ENCODE results near the gene TVP23C.

TVP23C gene

DNA sequence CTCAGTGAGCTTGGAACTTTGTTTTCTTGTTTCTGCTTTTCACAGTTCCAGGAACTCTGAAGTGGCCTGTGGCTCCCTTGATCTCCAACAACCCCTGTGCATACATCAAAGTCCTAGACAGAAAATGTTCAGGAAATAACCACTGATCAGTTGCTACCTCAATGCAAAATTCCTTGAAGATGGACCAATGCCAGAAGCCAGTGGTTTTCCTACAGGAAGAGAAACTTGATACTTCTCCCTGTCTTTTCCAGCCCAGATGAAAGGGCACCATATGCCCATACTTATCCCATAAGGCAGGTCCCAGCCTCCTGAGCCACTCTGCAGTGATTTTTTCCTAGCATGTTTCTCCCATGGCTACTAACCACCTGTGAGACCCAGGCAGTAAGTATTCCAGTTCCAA is 83.6 kb downstream of the TVP23C start:
- Histone ChIP-seq H3K4me3 (ENCODE audit: low read length, poor library complexity, severe bottlenecking) (no peak overlapping the region), H3K79me2 (ENCODE audit: insufficient read depth, low read length) (no peaks in the 10 kb centered on the region), H4K20me1 (ENCODE audit: insufficient read depth, low read length, poor library complexity, severe bottlenecking) (no peaks in the 10 kb centered on the region), H3K9me2 (replicated peaks; ENCODE audit: low read depth, low read length) (no peaks in the 10 kb centered on the region), H3K4me2 (ENCODE audit: low read depth, low read length, poor library complexity, severe bottlenecking) (no peak overlapping the region), H3K36me3 (ENCODE audit: insufficient read depth, low read length) (no peaks in the 10 kb centered on the region), H3K9ac (ENCODE audit: low read depth, low read length, poor library complexity, severe bottlenecking) (no peak overlapping the region), H3K27me3 (ENCODE audit: insufficient read depth, low read length, poor library complexity, severe bottlenecking) (no peaks in the 10 kb centered on the region), H2AFZ (ENCODE audit: low read length) (no peak overlapping the region), H3F3A (ENCODE audit: low read depth) (no peaks in the 10 kb centered on the region), H3K9me3 (ENCODE audit: insufficient read depth, low read depth, low read length) (no peaks in the 10 kb centered on the region), H3K4me1 (ENCODE audit: insufficient read depth, low read length, poor library complexity, severe bottlenecking) (no peaks in the 10 kb centered on the region)
- TF ChIP-seq, protein P1, sequence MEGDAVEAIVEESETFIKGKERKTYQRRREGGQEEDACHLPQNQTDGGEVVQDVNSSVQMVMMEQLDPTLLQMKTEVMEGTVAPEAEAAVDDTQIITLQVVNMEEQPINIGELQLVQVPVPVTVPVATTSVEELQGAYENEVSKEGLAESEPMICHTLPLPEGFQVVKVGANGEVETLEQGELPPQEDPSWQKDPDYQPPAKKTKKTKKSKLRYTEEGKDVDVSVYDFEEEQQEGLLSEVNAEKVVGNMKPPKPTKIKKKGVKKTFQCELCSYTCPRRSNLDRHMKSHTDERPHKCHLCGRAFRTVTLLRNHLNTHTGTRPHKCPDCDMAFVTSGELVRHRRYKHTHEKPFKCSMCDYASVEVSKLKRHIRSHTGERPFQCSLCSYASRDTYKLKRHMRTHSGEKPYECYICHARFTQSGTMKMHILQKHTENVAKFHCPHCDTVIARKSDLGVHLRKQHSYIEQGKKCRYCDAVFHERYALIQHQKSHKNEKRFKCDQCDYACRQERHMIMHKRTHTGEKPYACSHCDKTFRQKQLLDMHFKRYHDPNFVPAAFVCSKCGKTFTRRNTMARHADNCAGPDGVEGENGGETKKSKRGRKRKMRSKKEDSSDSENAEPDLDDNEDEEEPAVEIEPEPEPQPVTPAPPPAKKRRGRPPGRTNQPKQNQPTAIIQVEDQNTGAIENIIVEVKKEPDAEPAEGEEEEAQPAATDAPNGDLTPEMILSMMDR (conservative IDR thresholded peaks at IDR 0.05; ENCODE audit: low read length): no peak
- TF ChIP-seq EZH2phosphoT487 (IDR thresholded peaks at IDR 0.05; ENCODE audit: borderline replicate concordance): no peak

DNA sequence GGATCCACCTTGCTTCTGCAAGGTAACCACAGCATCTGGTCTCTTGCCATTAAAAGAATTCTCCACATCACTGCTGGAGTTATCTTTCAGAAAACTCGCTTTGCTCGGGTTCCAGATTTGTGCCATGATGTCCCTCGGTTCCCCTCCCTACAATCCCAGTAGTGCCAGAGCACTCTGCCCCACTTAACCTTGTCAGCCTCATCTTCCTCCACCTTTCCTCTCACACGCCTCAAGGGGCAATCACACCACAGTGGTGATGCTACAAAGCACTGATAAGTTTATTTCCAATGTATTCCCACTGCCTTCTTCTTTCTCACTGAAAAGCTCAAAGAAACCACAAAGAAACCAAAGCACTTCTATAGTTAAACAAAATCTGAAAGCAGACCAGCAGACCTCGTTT is 84.4 kb downstream of the TVP23C start:
- Histone ChIP-seq H3K36me3 (ENCODE audit: insufficient read depth, low read length) (no peaks in the 10 kb centered on the region), H3K9ac (ENCODE audit: low read depth, low read length, poor library complexity, severe bottlenecking) (no peak overlapping the region)
- no peak for TF ChIP-seq EZH2phosphoT487 (IDR thresholded peaks at IDR 0.05; ENCODE audit: borderline replicate concordance)
- TF ChIP-seq, protein P1 (conservative IDR thresholded peaks at IDR 0.05; ENCODE audit: low read length): no peak

DNA sequence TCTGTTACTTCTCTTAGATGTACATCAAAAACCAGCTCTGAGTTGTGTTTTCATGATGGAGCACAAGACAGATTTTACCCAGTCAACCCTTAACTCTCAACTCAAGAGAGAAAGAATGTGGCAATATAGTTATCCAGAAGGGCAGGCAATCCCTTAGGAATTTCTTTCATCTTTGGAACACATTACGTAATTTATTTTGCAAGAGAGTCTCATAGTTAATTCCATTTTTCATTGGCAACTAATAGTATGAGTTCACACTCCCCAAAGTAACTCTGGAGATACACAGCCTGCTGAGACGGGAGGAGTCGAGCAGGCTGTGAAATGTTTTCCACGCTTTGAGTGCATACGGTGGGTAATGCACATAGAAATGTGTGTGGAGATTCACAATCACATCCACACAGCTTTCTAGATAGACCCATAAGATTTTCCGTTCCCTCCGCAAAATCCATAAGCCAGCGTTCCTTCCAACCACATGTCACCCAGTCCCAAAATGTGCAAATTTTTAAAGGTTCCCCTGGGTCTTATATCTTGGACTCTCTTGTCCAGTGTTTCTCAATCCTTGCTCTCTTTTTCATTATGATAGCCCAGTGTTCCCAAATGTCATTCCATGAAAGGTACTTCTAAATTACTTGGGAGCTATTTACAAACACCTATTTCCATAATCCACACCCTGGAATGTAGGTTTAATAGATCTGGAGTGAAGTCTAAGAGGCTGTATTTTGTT is 87.5 kb downstream of the TVP23C start:
- H3K9me3 ChIP-seq (ENCODE audit: insufficient read depth, low read depth, low read length): no peaks in the 10 kb centered on the region
- no peak overlapping the region for H3K9ac ChIP-seq (ENCODE audit: low read depth, low read length, poor library complexity, severe bottlenecking)
- no peak overlapping the region for H3K4me2 ChIP-seq (ENCODE audit: low read depth, low read length, poor library complexity, severe bottlenecking)
- H4K20me1 ChIP-seq (ENCODE audit: insufficient read depth, low read length, poor library complexity, severe bottlenecking): no peaks in the 10 kb centered on the region
- no peak overlapping the region for H3K4me3 ChIP-seq (ENCODE audit: low read length, poor library complexity, severe bottlenecking)
- H3K27me3 ChIP-seq (ENCODE audit: insufficient read depth, low read length, poor library complexity, severe bottlenecking): no peaks in the 10 kb centered on the region
- no peaks in the 10 kb centered on the region for H3K36me3 ChIP-seq (ENCODE audit: insufficient read depth, low read length)
- H3F3A ChIP-seq (ENCODE audit: low read depth): no peaks in the 10 kb centered on the region
- no peak for TF ChIP-seq EZH2phosphoT487 (IDR thresholded peaks at IDR 0.05; ENCODE audit: borderline replicate concordance)
- TF ChIP-seq, protein P1 (conservative IDR thresholded peaks at IDR 0.05; ENCODE audit: low read length): no peak
- H2AFZ ChIP-seq (ENCODE audit: low read length): no peak overlapping the region
- H3K9me2 ChIP-seq (replicated peaks; ENCODE audit: low read depth, low read length): no peaks in the 10 kb centered on the region
- no peaks in the 10 kb centered on the region for H3K4me1 ChIP-seq (ENCODE audit: insufficient read depth, low read length, poor library complexity, severe bottlenecking)
- no peaks in the 10 kb centered on the region for H3K79me2 ChIP-seq (ENCODE audit: insufficient read depth, low read length)

More for the DNA sequence above, 84.4 kb downstream of the TVP23C start:
- no peak overlapping the region for H3K4me3 ChIP-seq (ENCODE audit: low read length, poor library complexity, severe bottlenecking)
- no peaks in the 10 kb centered on the region for H3K9me2 ChIP-seq (replicated peaks; ENCODE audit: low read depth, low read length)
- H3K79me2 ChIP-seq (ENCODE audit: insufficient read depth, low read length): no peaks in the 10 kb centered on the region
- H4K20me1 ChIP-seq (ENCODE audit: insufficient read depth, low read length, poor library complexity, severe bottlenecking): no peaks in the 10 kb centered on the region
- H3K27me3 ChIP-seq (ENCODE audit: insufficient read depth, low read length, poor library complexity, severe bottlenecking): no peaks in the 10 kb centered on the region
- no peaks in the 10 kb centered on the region for H3F3A ChIP-seq (ENCODE audit: low read depth)
- H3K4me1 ChIP-seq (ENCODE audit: insufficient read depth, low read length, poor library complexity, severe bottlenecking): no peaks in the 10 kb centered on the region
- no peaks in the 10 kb centered on the region for H3K9me3 ChIP-seq (ENCODE audit: insufficient read depth, low read depth, low read length)
- H2AFZ ChIP-seq (ENCODE audit: low read length): no peak overlapping the region
- no peak overlapping the region for H3K4me2 ChIP-seq (ENCODE audit: low read depth, low read length, poor library complexity, severe bottlenecking)
